GM12878 (cell line): Measurements from ENCODE around the gene PLCXD1.

Experiments
- CTCF ChIP-seq, 3 experiments: IDR thresholded peaks in 2 of 3; conservative IDR thresholded peaks in 1 of 3; 2 replicates each; pipeline ENCODE4 v1.5.1; 2011; ENCODE audit warnings: low read depth in 3 of 3, low read length in 3 of 3, mild to moderate bottlenecking in 3 of 3, control low read depth in 2 of 3, moderate library complexity in 2 of 3, inconsistent platforms in 1 of 3, mixed read lengths in 1 of 3; ENCODE audit not compliant: control insufficient read depth in 2 of 3, insufficient read depth in 1 of 3; ENCODE audit errors: extremely low read depth in 1 of 3
- EZH2 ChIP-seq: IDR thresholded peaks from 2 replicates; pipeline ENCODE4 v1.6.1; 2012; ENCODE audit warnings: low read depth, mild to moderate bottlenecking, control low read depth, inconsistent platforms, low read length, borderline replicate concordance; ENCODE audit not compliant: control insufficient read depth
- GATAD2B ChIP-seq: fragments of 450-650 bp; conservative IDR thresholded peaks from 2 replicates; pipeline ENCODE4 v1.6.1; 2017; ENCODE audit warnings: low read depth, mild to moderate bottlenecking, moderate library complexity
- NRF1 ChIP-seq: conservative IDR thresholded peaks from 2 replicates; pipeline ENCODE4 v1.6.1; 2011; ENCODE audit warnings: mild to moderate bottlenecking, low read depth, low read length, improper control_type of control experiment
- POLR2A ChIP-seq: IDR thresholded peaks from 2 replicates; pipeline ENCODE4 v1.6.1; 2011; ENCODE audit warnings: low read depth, mild to moderate bottlenecking, low read length
- SIN3A ChIP-seq: IDR thresholded peaks from 2 replicates; pipeline ENCODE4 v1.6.1; 2012; ENCODE audit warnings: low read depth, low read length, improper control_type of control experiment
- SMC3 ChIP-seq: IDR thresholded peaks from 2 replicates; pipeline ENCODE4 v1.6.1; 2011; ENCODE audit warnings: low read length, improper control_type of control experiment, borderline replicate concordance
- TF ChIP-seq, protein P1 (sequence below): fragments of 450-650 bp; IDR thresholded peaks from 2 replicates; pipeline ENCODE4 v1.6.1; 2017; ENCODE audit warnings: mild to moderate bottlenecking, moderate library complexity
- TF ChIP-seq, protein P2 (sequence below): IDR thresholded peaks from 2 replicates; pipeline ENCODE4 v1.6.1; 2012; ENCODE audit warnings: low read length, inconsistent platforms

GRCh38 chrX:348461-349117 is 67.4 kb downstream of the PLCXD1 start:
- TF ChIP-seq NRF1, result no peak
- TF ChIP-seq CTCF (IDR thresholded peaks at IDR 0.05 in 2 of 3, conservative IDR thresholded peaks at IDR 0.05 in 1 of 3; ENCODE audit: control insufficient read depth in 2 of 3, extremely low read depth in 1 of 3, insufficient read depth in 1 of 3, low read depth in 3 of 3, low read length in 3 of 3), result no peak
- no peak for TF ChIP-seq GATAD2B
- TF ChIP-seq SIN3A, result no peak
- no peak for TF ChIP-seq SMC3
- TF ChIP-seq, protein P1, sequence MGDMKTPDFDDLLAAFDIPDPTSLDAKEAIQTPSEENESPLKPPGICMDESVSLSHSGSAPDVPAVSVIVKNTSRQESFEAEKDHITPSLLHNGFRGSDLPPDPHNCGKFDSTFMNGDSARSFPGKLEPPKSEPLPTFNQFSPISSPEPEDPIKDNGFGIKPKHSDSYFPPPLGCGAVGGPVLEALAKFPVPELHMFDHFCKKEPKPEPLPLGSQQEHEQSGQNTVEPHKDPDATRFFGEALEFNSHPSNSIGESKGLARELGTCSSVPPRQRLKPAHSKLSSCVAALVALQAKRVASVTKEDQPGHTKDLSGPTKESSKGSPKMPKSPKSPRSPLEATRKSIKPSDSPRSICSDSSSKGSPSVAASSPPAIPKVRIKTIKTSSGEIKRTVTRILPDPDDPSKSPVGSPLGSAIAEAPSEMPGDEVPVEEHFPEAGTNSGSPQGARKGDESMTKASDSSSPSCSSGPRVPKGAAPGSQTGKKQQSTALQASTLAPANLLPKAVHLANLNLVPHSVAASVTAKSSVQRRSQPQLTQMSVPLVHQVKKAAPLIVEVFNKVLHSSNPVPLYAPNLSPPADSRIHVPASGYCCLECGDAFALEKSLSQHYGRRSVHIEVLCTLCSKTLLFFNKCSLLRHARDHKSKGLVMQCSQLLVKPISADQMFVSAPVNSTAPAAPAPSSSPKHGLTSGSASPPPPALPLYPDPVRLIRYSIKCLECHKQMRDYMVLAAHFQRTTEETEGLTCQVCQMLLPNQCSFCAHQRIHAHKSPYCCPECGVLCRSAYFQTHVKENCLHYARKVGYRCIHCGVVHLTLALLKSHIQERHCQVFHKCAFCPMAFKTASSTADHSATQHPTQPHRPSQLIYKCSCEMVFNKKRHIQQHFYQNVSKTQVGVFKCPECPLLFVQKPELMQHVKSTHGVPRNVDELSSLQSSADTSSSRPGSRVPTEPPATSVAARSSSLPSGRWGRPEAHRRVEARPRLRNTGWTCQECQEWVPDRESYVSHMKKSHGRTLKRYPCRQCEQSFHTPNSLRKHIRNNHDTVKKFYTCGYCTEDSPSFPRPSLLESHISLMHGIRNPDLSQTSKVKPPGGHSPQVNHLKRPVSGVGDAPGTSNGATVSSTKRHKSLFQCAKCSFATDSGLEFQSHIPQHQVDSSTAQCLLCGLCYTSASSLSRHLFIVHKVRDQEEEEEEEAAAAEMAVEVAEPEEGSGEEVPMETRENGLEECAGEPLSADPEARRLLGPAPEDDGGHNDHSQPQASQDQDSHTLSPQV, result no peak
- TF ChIP-seq, protein P2, sequence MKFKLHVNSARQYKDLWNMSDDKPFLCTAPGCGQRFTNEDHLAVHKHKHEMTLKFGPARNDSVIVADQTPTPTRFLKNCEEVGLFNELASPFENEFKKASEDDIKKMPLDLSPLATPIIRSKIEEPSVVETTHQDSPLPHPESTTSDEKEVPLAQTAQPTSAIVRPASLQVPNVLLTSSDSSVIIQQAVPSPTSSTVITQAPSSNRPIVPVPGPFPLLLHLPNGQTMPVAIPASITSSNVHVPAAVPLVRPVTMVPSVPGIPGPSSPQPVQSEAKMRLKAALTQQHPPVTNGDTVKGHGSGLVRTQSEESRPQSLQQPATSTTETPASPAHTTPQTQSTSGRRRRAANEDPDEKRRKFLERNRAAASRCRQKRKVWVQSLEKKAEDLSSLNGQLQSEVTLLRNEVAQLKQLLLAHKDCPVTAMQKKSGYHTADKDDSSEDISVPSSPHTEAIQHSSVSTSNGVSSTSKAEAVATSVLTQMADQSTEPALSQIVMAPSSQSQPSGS, result no peak
- TF ChIP-seq POLR2A, result no peak
- TF ChIP-seq EZH2, result no peak
